ENCODE results near the gene CDC42.

DNA sequence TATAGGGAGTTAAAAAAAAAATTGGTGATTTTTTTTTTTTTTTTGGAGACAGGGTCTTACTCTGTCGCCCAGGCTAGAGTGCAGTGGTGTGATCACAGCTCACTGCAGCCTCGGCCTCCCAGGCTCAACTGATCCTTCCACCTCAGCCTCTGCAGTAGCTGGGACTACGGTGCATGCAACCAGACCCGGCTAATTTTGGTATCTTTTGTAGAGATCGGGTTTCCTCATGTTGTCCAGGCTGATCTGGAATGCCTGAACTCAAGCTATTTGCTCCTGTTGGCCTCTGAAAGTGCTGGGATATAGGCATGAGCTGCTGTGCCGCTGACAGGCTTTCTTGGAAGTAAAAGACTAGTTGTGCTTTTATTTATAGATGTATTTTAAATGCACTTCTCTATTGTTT, 3.0 kb downstream of the CDC42 start:
- no peak for TF ChIP-seq POLR2A (IDR thresholded peaks at IDR 0.05)
- TF ChIP-seq, protein P1, sequence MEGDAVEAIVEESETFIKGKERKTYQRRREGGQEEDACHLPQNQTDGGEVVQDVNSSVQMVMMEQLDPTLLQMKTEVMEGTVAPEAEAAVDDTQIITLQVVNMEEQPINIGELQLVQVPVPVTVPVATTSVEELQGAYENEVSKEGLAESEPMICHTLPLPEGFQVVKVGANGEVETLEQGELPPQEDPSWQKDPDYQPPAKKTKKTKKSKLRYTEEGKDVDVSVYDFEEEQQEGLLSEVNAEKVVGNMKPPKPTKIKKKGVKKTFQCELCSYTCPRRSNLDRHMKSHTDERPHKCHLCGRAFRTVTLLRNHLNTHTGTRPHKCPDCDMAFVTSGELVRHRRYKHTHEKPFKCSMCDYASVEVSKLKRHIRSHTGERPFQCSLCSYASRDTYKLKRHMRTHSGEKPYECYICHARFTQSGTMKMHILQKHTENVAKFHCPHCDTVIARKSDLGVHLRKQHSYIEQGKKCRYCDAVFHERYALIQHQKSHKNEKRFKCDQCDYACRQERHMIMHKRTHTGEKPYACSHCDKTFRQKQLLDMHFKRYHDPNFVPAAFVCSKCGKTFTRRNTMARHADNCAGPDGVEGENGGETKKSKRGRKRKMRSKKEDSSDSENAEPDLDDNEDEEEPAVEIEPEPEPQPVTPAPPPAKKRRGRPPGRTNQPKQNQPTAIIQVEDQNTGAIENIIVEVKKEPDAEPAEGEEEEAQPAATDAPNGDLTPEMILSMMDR (IDR thresholded peaks at IDR 0.05), result no peak
